ENCODE results near the gene CIAPIN1.
A peak's percentile ranks its signal among the peaks of the same experiment; 100 is the strongest.

CIAPIN1 gene

GRCh38 chr16:57475711-57476339 lies 28.6 kb upstream of the CIAPIN1 start:
- Histone ChIP-seq H3K36me3 (ENCODE audit: insufficient read depth) (no peaks in the 10 kb centered on the region), H3K4me2 (no peak overlapping the region), H4K20me1 (ENCODE audit: insufficient read depth) (no peaks in the 10 kb centered on the region), H3K27me3 (ENCODE audit: insufficient read depth, low read depth) (no peaks in the 10 kb centered on the region), H3K27ac (peak overlapping the region; percentile 18; the same call in 1 of the 2 replicates), H3K4me3 (IDR thresholded peaks at IDR 0.05; ENCODE audit: insufficient read depth, low read depth, low read length) (no peak overlapping the region), H3K9ac (no peak overlapping the region), H3K4me1 (ENCODE audit: low read depth, poor library complexity, severe bottlenecking) (peaks cover 13% of the 10 kb centered on the region), H2AFZ (ENCODE audit: low read depth) (no peak overlapping the region), H3K79me2 (ENCODE audit: insufficient read depth, low read depth) (no peaks in the 10 kb centered on the region)
- TF ChIP-seq, protein P1, sequence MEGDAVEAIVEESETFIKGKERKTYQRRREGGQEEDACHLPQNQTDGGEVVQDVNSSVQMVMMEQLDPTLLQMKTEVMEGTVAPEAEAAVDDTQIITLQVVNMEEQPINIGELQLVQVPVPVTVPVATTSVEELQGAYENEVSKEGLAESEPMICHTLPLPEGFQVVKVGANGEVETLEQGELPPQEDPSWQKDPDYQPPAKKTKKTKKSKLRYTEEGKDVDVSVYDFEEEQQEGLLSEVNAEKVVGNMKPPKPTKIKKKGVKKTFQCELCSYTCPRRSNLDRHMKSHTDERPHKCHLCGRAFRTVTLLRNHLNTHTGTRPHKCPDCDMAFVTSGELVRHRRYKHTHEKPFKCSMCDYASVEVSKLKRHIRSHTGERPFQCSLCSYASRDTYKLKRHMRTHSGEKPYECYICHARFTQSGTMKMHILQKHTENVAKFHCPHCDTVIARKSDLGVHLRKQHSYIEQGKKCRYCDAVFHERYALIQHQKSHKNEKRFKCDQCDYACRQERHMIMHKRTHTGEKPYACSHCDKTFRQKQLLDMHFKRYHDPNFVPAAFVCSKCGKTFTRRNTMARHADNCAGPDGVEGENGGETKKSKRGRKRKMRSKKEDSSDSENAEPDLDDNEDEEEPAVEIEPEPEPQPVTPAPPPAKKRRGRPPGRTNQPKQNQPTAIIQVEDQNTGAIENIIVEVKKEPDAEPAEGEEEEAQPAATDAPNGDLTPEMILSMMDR (conservative IDR thresholded peaks at IDR 0.05; ENCODE audit: low read depth, low read length): peak; percentile 54

GRCh38 chr16:57474671-57475661 lies 27.8 kb upstream of the CIAPIN1 start:
- no peaks in the 10 kb centered on the region for H3K27me3 ChIP-seq (ENCODE audit: insufficient read depth, low read depth)
- H2AFZ ChIP-seq (ENCODE audit: low read depth): no peak overlapping the region
- no peak overlapping the region for H3K27ac ChIP-seq
- peaks cover 13% of the 10 kb centered on the region for H3K4me1 ChIP-seq (ENCODE audit: low read depth, poor library complexity, severe bottlenecking)
- no peaks in the 10 kb centered on the region for H3K79me2 ChIP-seq (ENCODE audit: insufficient read depth, low read depth)
- TF ChIP-seq, protein P1 (conservative IDR thresholded peaks at IDR 0.05; ENCODE audit: low read depth, low read length): no peak
- no peak overlapping the region for H3K4me3 ChIP-seq (IDR thresholded peaks at IDR 0.05; ENCODE audit: insufficient read depth, low read depth, low read length)
- H3K36me3 ChIP-seq (ENCODE audit: insufficient read depth): no peaks in the 10 kb centered on the region
- H3K4me2 ChIP-seq: no peak overlapping the region
- H3K9ac ChIP-seq: no peak overlapping the region
- no peaks in the 10 kb centered on the region for H4K20me1 ChIP-seq (ENCODE audit: insufficient read depth)

GRCh38 chr16:57473906-57474305 lies 26.7 kb upstream of the CIAPIN1 start:
- Histone ChIP-seq H3K4me2 (no peak overlapping the region), H3K79me2 (ENCODE audit: insufficient read depth, low read depth) (no peaks in the 10 kb centered on the region), H3K4me3 (IDR thresholded peaks at IDR 0.05; ENCODE audit: insufficient read depth, low read depth, low read length) (no peak overlapping the region), H4K20me1 (ENCODE audit: insufficient read depth) (no peaks in the 10 kb centered on the region), H2AFZ (ENCODE audit: low read depth) (no peak overlapping the region), H3K27ac (no peak overlapping the region), H3K36me3 (ENCODE audit: insufficient read depth) (no peaks in the 10 kb centered on the region; the same call in 1 of the 2 replicates), H3K27me3 (ENCODE audit: insufficient read depth, low read depth) (no peaks in the 10 kb centered on the region), H3K9ac (no peak overlapping the region), H3K4me1 (ENCODE audit: low read depth, poor library complexity, severe bottlenecking) (peaks cover 13% of the 10 kb centered on the region)
- TF ChIP-seq, protein P1 (conservative IDR thresholded peaks at IDR 0.05; ENCODE audit: low read depth, low read length): no peak

- H3K27me3 ChIP-seq (ENCODE audit: insufficient read depth, low read depth): no peaks in the 10 kb centered on the region
- H3K4me3 ChIP-seq (IDR thresholded peaks at IDR 0.05; ENCODE audit: insufficient read depth, low read depth, low read length): no peak overlapping the region
- no peaks in the 10 kb centered on the region; the same call in 1 of the 2 replicates for H3K36me3 ChIP-seq (ENCODE audit: insufficient read depth)
- no peak overlapping the region for H3K27ac ChIP-seq
- peaks cover 13% of the 10 kb centered on the region for H3K4me1 ChIP-seq (ENCODE audit: low read depth, poor library complexity, severe bottlenecking)
- H3K79me2 ChIP-seq (ENCODE audit: insufficient read depth, low read depth): no peaks in the 10 kb centered on the region
- H4K20me1 ChIP-seq (ENCODE audit: insufficient read depth): no peaks in the 10 kb centered on the region
- no peak overlapping the region for H2AFZ ChIP-seq (ENCODE audit: low read depth)
- TF ChIP-seq, protein P1 (conservative IDR thresholded peaks at IDR 0.05; ENCODE audit: low read depth, low read length): no peak
- H3K9ac ChIP-seq: no peak overlapping the region
- H3K4me2 ChIP-seq: no peak overlapping the region
Observed at GRCh38 chr16:57473176-57473840, 26.1 kb upstream of the CIAPIN1 start.

Measured in KMS-11 (cell line).